Upper lobe of left lung (tissue), 6 donors: ENCODE measurements around the gene ZP4. TPM values are rescaled to one million over a fixed set of nuclear protein-coding genes. Genes with fewer than 3 reads are reported as not detected.
A peak's percentile ranks its signal among the peaks of the same experiment; 100 is the strongest.

Experiments
- ATAC-seq, 2 donors: fragments of 200-7000 bp; cut with Tn5 transposase; one replicate each; pipeline ENCODE4 v1.9.1; 2022; ENCODE audit warnings: mild to moderate bottlenecking in 2 of 2, moderate library complexity in 2 of 2; ENCODE audit not compliant: low FRiP score in 2 of 2
- DNase-seq, 2 donors: peaks; one replicate each; pipeline ENCODE4 v3.0.0-alpha.2; 2019 to 2020
- H3K27ac ChIP-seq, 4 donors: fragments of 200-600 bp; sonication (generic); one replicate each; pipeline ENCODE4 v1.5.1; 2016 to 2019
- H3K27me3 ChIP-seq, 4 donors: fragments of 200-600 bp; sonication (generic); one replicate each; pipeline ENCODE4 v1.5.1; 2017 to 2019
- H3K36me3 ChIP-seq, 4 donors: fragments of 200-600 bp; sonication (generic); one replicate each; pipeline ENCODE4 v1.5.1; 2016 to 2019
- H3K4me1 ChIP-seq, 4 donors: fragments of 200-600 bp; sonication (generic); one replicate each; pipeline ENCODE4 v1.5.1; 2018 to 2019
- H3K4me3 ChIP-seq, 4 donors: fragments of 200-600 bp; sonication (generic); one replicate each; pipeline ENCODE4 v1.5.1; 2017 to 2019; ENCODE audit warnings: mild to moderate bottlenecking in 2 of 4, moderate library complexity in 1 of 4
- H3K9me3 ChIP-seq, 4 donors: fragments of 200-600 bp; sonication (generic); one replicate each; pipeline ENCODE4 v1.5.1; 2018 to 2019
- EP300 ChIP-seq, 4 donors: sonication (generic); formaldehyde crosslinking; IDR thresholded peaks; one replicate each; pipeline ENCODE4 v1.5.1; 2017; ENCODE audit warnings: antibody characterized with exemption in 4 of 4, control low read depth in 2 of 4
- POLR2A ChIP-seq, 4 donors: fragments of 450-650 bp; IDR thresholded peaks; one replicate each; pipeline ENCODE4 v1.5.1; 2016 to 2017; ENCODE audit warnings: antibody characterized with exemption in 4 of 4, mild to moderate bottlenecking in 2 of 4
- POLR2AphosphoS5 ChIP-seq, 2 donors: sonication (generic); formaldehyde crosslinking; IDR thresholded peaks; one replicate each; pipeline ENCODE4 v1.5.1; 2017; ENCODE audit warnings: antibody characterized with exemption in 2 of 2
- WGBS, 2 donors: methylation state at CpG; one replicate each; pipeline ENCODE4 v1.1.5; 2017 to 2018; 5-methylcytosine and 5-hydroxymethylcytosine counted together
- total RNA-seq, 6 donors: library from RNA; depleted of rRNA in 4 of 6; stranded (reverse); fragments of >200 nt in 4 of 6; gene quantifications; one replicate each; pipeline versions ENCODE4 v1.1.0 to v1.2.1, GENCODE V29; 2016 to 2021
- TF ChIP-seq, protein P1 (sequence below), 6 experiments: fragments of 450-650 bp in 4 of 6; fragments of 200-600 bp in 2 of 6; sonication (generic) in 2 of 6; IDR thresholded peaks; one replicate each; pipeline ENCODE4 v1.5.1; 2016 to 2019; ENCODE audit warnings: antibody characterized with exemption in 6 of 6
- donor health status: DM: no; HTN: no; CAD: no; lungs with moderate emphysema.
- donor health status: DM: no; HTN: yes; CAD: no; lungs with severe emphysema.

Gene ZP4
- total RNA-seq, 6 donors from 2014 or later, result not detected

DNA sequence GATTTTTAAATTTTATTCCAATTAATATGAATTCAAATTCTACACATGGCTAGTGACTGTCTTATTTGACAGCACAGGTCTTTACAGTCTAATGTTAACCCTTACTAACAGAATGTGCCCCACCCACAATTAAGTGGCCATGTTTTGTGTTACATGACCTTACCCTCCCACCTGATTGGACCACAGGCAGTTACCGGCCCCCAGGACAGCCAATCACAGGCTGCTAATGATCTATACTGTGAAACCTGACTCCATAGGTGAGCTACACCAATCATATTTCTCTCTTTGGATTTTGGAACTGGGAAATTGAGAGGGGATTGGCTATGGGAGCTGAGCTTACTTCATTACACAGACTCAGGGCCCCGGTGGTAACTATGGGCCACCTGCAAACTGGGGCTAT lies 27.5 kb downstream of the ZP4 start:
- Histone ChIP-seq H3K9me3 (no peaks in the 10 kb centered on the region), H3K4me3 (no peak overlapping the region), H3K27me3 (no peaks in the 10 kb centered on the region), H3K27ac (no peak overlapping the region), H3K4me1 (peaks cover 4 to 7% (median 5%) of the 10 kb centered on the region in 4 donors), H3K36me3 (no peaks in the 10 kb centered on the region)
- no peak for TF ChIP-seq POLR2A (IDR thresholded peaks at IDR 0.05)
- no peak for TF ChIP-seq EP300 (IDR thresholded peaks at IDR 0.05)
- TF ChIP-seq POLR2AphosphoS5 (IDR thresholded peaks at IDR 0.05), result no peak
- TF ChIP-seq, protein P1, sequence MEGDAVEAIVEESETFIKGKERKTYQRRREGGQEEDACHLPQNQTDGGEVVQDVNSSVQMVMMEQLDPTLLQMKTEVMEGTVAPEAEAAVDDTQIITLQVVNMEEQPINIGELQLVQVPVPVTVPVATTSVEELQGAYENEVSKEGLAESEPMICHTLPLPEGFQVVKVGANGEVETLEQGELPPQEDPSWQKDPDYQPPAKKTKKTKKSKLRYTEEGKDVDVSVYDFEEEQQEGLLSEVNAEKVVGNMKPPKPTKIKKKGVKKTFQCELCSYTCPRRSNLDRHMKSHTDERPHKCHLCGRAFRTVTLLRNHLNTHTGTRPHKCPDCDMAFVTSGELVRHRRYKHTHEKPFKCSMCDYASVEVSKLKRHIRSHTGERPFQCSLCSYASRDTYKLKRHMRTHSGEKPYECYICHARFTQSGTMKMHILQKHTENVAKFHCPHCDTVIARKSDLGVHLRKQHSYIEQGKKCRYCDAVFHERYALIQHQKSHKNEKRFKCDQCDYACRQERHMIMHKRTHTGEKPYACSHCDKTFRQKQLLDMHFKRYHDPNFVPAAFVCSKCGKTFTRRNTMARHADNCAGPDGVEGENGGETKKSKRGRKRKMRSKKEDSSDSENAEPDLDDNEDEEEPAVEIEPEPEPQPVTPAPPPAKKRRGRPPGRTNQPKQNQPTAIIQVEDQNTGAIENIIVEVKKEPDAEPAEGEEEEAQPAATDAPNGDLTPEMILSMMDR (IDR thresholded peaks at IDR 0.05), result no peak
- ATAC-seq (no peak), DNase-seq (no peak)
- WGBS, 2 donors, result 84 to 93% methylated on average over 2 of the region's 2 CpGs

DNA sequence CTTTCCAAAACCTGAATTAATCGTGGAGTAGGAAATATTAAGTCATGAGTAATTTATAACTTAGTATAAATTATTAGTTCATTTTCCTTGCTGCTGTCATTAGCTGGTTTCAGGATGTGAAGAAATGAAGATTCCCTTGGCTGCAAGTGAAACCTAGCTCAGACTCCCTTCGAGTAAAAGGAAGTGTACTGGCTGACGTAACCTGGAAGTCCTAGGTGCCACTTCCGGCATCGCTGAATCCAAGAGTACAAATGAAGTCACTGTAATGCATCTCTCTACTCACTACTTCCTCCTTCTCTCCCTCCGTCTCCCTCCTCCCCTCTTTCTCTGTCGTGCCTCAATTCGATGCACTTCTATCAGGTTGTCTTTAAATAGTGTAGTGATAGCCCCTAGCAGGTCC lies 28.8 kb downstream of the ZP4 start:
- TF ChIP-seq EP300 (IDR thresholded peaks at IDR 0.05) (no peak), POLR2A (IDR thresholded peaks at IDR 0.05) (no peak), POLR2AphosphoS5 (IDR thresholded peaks at IDR 0.05) (no peak)
- DNase-seq (no peak), ATAC-seq (peak in 1 of 2 donors; percentile 22)
- H3K36me3 ChIP-seq, result no peaks in the 10 kb centered on the region
- WGBS, 2 donors, result 60 to 66% methylated on average over 8 of the region's 8 CpGs
- H3K4me1 ChIP-seq, result peaks cover 4 to 7% (median 5%) of the 10 kb centered on the region in 4 donors
- no peaks in the 10 kb centered on the region for H3K9me3 ChIP-seq
- H3K27ac ChIP-seq, result no peak overlapping the region
- no peak overlapping the region for H3K4me3 ChIP-seq
- no peaks in the 10 kb centered on the region for H3K27me3 ChIP-seq

DNA sequence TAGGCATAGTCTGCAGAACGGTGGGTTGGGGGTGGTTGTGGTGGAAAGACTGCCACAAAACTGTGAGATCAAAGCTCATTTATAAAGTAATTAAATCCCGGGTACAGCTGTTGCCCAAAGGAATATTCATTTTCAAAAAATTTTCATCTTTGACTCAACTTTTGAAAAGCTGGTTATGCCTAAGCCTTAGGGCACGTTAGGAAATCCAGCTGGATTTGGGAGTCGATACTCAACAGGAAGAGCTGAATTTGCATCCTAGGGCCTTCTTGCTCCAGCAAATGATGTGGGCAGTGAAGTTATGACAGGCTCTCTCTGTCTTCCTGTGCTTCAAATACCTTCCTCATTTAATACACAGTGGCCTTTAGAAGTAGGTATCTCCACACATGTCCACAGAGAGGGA lies 31.7 kb downstream of the ZP4 start:
- Histone ChIP-seq H3K4me1 (no peaks in the 10 kb centered on the region), H3K9me3 (no peaks in the 10 kb centered on the region), H3K27me3 (no peaks in the 10 kb centered on the region), H3K4me3 (no peak overlapping the region), H3K27ac (no peak overlapping the region), H3K36me3 (no peaks in the 10 kb centered on the region)
- ATAC-seq, result no peak
- TF ChIP-seq POLR2A (IDR thresholded peaks at IDR 0.05) (no peak), POLR2AphosphoS5 (IDR thresholded peaks at IDR 0.05) (no peak), EP300 (IDR thresholded peaks at IDR 0.05) (no peak)
- TF ChIP-seq, protein P1 (IDR thresholded peaks at IDR 0.05), result no peak
- 65 to 74% methylated on average over 4 of the region's 4 CpGs for WGBS, 2 donors
- no peak for DNase-seq

DNA sequence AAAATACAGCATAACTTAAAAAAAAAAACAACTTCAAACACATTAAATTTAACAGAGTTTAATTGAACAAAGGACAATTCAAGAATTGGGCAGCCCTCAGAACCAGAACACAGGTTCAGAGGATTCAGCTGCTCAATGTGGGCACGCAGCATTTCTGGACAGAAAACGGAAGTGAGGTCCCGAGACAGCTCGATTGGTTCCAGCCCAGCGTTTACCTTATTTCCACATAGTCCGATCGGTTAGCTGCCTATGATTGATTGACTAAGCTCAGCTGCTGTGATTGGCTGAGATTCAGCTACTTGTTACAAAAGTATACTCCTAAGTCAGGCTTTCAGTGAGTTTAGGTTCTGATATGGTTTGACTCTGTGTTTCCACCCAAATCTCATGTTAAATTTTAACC lies 33.3 kb downstream of the ZP4 start:
- DNase-seq (no peak), ATAC-seq (no peak)
- Histone ChIP-seq H3K4me1 (no peaks in the 10 kb centered on the region), H3K36me3 (no peaks in the 10 kb centered on the region), H3K9me3 (no peaks in the 10 kb centered on the region), H3K27me3 (no peaks in the 10 kb centered on the region), H3K27ac (no peak overlapping the region), H3K4me3 (no peak overlapping the region)
- WGBS, 2 donors, result 80 to 82% methylated on average over 7 of the region's 7 CpGs
- TF ChIP-seq POLR2AphosphoS5 (IDR thresholded peaks at IDR 0.05), result no peak
- TF ChIP-seq EP300 (IDR thresholded peaks at IDR 0.05), result no peak
- TF ChIP-seq POLR2A (IDR thresholded peaks at IDR 0.05), result no peak
- TF ChIP-seq, protein P1 (IDR thresholded peaks at IDR 0.05), result no peak

DNA sequence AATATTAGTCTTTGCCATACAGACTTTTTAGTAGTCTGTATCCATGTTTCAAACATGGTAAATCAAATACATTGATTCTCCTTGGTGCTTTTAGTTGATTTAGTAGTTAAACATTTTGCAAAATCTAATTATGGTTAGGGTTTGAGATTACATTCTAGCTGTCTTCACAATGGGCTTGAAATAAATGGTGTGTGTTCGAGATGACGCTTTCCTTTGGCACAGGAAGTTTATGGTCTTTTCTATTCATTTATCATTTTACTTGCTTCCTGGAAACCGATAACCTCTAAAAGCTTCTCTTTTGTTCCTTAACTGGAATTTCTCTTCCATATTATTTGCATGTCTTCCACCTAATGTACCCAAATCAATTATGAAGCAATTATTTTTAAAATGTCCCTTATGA lies 38.4 kb downstream of the ZP4 start:
- H3K27me3 ChIP-seq, result no peaks in the 10 kb centered on the region
- no peaks in the 10 kb centered on the region for H3K9me3 ChIP-seq
- H3K4me3 ChIP-seq, result no peak overlapping the region
- no peak overlapping the region for H3K27ac ChIP-seq
- H3K36me3 ChIP-seq, result no peaks in the 10 kb centered on the region
- no peak for ATAC-seq
- WGBS, 2 donors, result 35 to 48% methylated on average over 3 of the region's 3 CpGs
- DNase-seq, result no peak
- no peaks in the 10 kb centered on the region for H3K4me1 ChIP-seq
- TF ChIP-seq, protein P1 (IDR thresholded peaks at IDR 0.05), result no peak
- no peak for TF ChIP-seq POLR2AphosphoS5 (IDR thresholded peaks at IDR 0.05)
- TF ChIP-seq POLR2A (IDR thresholded peaks at IDR 0.05), result no peak
- TF ChIP-seq EP300 (IDR thresholded peaks at IDR 0.05), result no peak
